Measurements from ENCODE around the gene GPBAR1.
A peak's percentile ranks its signal among the peaks of the same experiment; 100 is the strongest.

DNA sequence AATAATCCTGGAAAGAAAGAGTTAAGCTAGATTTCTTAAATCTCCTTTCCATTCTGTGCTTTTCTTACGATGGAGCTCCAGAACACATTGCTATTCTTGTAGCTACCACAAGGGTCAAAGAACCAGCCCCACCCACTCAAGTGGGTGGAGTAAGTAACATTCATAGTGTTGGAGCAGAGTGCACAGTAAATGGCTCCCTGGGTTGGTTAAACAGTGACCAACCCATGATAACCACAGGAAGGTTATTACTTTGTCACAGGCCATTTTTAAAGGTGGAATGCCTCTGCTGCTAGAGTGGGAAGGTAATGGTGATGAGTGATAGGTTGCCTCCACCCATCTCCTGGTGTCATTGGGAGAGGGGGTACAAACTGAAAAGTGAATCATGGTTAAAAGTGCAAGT, 29.9 kb upstream of the GPBAR1 start:
- TF ChIP-seq, protein P1, sequence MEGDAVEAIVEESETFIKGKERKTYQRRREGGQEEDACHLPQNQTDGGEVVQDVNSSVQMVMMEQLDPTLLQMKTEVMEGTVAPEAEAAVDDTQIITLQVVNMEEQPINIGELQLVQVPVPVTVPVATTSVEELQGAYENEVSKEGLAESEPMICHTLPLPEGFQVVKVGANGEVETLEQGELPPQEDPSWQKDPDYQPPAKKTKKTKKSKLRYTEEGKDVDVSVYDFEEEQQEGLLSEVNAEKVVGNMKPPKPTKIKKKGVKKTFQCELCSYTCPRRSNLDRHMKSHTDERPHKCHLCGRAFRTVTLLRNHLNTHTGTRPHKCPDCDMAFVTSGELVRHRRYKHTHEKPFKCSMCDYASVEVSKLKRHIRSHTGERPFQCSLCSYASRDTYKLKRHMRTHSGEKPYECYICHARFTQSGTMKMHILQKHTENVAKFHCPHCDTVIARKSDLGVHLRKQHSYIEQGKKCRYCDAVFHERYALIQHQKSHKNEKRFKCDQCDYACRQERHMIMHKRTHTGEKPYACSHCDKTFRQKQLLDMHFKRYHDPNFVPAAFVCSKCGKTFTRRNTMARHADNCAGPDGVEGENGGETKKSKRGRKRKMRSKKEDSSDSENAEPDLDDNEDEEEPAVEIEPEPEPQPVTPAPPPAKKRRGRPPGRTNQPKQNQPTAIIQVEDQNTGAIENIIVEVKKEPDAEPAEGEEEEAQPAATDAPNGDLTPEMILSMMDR (conservative IDR thresholded peaks at IDR 0.05; ENCODE audit: low read depth in 2 of 2): peak in 1 of 2 experiments; percentile 45; a peak in 3 of 4 replicates
- TF ChIP-seq ZNF114 (CRISPR knock-in tag; IDR thresholded peaks at IDR 0.05) (no peak), EZH2 (IDR thresholded peaks at IDR 0.05; ENCODE audit: low read depth, unreplicated experiment) (no peak)
